Measurements from ENCODE around the gene LAG3.

DNA sequence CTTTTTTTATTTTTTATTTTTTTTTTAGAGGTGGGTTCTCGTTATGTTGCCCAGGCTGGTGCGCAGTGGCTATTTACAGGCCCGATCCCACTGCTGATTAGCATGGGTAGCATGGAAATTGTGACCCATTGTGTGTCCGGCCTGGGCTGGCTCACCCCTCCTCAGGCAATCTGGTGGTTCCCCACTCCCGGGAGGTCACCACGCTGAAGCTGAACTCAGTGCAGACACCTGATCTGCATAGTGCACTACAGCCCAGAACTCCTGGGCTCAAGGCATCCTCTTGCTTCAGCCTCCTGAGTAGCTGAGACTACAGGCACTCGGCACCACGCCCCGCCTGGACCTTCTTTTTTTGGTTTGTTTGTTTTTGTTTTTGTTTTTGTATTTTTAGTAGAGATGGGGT, 11.5 kb downstream of the LAG3 start:
- TF ChIP-seq, protein P1, sequence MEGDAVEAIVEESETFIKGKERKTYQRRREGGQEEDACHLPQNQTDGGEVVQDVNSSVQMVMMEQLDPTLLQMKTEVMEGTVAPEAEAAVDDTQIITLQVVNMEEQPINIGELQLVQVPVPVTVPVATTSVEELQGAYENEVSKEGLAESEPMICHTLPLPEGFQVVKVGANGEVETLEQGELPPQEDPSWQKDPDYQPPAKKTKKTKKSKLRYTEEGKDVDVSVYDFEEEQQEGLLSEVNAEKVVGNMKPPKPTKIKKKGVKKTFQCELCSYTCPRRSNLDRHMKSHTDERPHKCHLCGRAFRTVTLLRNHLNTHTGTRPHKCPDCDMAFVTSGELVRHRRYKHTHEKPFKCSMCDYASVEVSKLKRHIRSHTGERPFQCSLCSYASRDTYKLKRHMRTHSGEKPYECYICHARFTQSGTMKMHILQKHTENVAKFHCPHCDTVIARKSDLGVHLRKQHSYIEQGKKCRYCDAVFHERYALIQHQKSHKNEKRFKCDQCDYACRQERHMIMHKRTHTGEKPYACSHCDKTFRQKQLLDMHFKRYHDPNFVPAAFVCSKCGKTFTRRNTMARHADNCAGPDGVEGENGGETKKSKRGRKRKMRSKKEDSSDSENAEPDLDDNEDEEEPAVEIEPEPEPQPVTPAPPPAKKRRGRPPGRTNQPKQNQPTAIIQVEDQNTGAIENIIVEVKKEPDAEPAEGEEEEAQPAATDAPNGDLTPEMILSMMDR (IDR thresholded peaks at IDR 0.05), result no peak
- no peak for TF ChIP-seq POLR2A (IDR thresholded peaks at IDR 0.05)

All from thyroid gland (tissue), 4 donors.